DND-41 (cell line): ENCODE data around the gene RORB.

ENCODE experiments used
- EZH2 ChIP-seq: IDR thresholded peaks from 3 replicates; pipeline ENCODE4 v1.6.1; 2012; ENCODE audit warnings: borderline replicate concordance, low read depth, mild to moderate bottlenecking, moderate library complexity, low read length, inconsistent platforms; ENCODE audit not compliant: severe bottlenecking
- TF ChIP-seq, protein P1 (sequence below): IDR thresholded peaks from 2 replicates; pipeline ENCODE4 v1.5.1; 2012; ENCODE audit warnings: borderline replicate concordance, low read length, moderate library complexity, mild to moderate bottlenecking; ENCODE audit not compliant: poor library complexity, severe bottlenecking; ENCODE audit errors: extremely low read depth

DNA sequence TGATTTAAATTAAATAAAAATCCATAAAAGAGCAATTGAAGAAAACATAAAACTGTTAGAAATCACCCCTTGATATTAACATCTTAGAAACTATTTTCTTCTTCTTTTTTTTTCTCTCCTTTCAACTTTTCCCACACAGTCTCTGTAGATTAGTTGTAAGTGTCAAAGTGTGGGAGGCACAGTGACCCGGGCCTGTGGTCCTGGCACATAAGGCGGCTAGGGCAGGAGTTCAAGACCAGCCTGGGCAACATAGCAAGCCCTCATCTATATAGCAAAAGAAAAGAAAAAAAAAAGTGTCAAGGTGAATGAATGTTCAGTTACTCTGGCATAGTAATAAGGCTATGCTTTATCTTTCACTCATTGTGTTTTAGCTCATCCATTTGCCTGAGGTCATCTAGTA, 14.2 kb downstream of the RORB start:
- TF ChIP-seq, protein P1, sequence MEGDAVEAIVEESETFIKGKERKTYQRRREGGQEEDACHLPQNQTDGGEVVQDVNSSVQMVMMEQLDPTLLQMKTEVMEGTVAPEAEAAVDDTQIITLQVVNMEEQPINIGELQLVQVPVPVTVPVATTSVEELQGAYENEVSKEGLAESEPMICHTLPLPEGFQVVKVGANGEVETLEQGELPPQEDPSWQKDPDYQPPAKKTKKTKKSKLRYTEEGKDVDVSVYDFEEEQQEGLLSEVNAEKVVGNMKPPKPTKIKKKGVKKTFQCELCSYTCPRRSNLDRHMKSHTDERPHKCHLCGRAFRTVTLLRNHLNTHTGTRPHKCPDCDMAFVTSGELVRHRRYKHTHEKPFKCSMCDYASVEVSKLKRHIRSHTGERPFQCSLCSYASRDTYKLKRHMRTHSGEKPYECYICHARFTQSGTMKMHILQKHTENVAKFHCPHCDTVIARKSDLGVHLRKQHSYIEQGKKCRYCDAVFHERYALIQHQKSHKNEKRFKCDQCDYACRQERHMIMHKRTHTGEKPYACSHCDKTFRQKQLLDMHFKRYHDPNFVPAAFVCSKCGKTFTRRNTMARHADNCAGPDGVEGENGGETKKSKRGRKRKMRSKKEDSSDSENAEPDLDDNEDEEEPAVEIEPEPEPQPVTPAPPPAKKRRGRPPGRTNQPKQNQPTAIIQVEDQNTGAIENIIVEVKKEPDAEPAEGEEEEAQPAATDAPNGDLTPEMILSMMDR: no peak
- TF ChIP-seq EZH2: no peak
